ENCODE results near the gene RAB11FIP4.

The RAB11FIP4 gene

DNA sequence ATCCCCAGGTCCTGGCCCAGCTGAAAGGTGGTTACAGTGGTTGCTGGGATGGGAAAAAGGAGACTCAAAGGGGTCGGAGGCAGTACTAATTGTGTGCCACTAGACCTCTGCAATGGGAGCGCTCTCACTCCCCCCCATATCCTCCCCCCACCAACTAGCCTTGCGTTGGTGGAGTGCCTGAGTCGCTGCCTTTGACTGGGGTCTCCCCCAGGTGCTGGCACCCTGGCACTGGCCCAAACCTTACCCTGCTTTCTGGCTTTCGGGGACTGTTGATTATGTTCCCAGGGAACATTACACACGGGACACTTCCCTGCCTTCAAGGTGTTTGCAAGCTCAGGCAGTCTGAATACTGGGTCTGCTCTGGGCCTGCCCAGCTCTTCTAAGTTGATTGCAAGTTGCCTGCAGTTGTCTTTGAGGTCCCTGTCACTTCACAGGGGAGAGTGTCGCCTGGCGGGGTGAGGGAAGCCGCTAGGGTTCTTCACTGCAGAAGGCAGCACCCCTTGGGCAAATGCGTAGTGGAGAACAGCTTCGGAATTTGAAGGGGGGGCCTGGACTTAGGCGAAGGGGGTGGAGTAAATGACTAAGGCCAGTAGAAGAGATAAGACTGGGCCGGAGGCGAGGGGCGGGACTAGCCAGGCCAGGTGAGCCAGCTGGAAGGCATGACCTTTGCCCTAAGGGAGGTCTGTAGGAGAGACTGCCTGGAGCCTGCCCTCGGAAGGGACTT, 98.0 kb downstream of the RAB11FIP4 start:
- Histone ChIP-seq H3K27ac (ENCODE audit: insufficient read depth, low read length, poor library complexity, severe bottlenecking) (peak overlapping the region; percentile 85), H3K4me3 (ENCODE audit: insufficient read depth, low read depth, low read length, poor library complexity, severe bottlenecking) (peak overlapping the region; percentile 75), H3K36me3 (ENCODE audit: control insufficient read depth, insufficient read depth, low read length) (no peaks in the 10 kb centered on the region), H3K9me3 (ENCODE audit: control insufficient read depth, low read length) (no peaks in the 10 kb centered on the region), H3K4me1 (ENCODE audit: control insufficient read depth, insufficient read depth, low read length, poor library complexity, severe bottlenecking) (peaks cover 65% of the 10 kb centered on the region), H3K27me3 (replicated peaks; ENCODE audit: control insufficient read depth, insufficient read depth, low read length, poor library complexity, severe bottlenecking) (no peaks in the 10 kb centered on the region)
- DNase-seq: no peak

DNA sequence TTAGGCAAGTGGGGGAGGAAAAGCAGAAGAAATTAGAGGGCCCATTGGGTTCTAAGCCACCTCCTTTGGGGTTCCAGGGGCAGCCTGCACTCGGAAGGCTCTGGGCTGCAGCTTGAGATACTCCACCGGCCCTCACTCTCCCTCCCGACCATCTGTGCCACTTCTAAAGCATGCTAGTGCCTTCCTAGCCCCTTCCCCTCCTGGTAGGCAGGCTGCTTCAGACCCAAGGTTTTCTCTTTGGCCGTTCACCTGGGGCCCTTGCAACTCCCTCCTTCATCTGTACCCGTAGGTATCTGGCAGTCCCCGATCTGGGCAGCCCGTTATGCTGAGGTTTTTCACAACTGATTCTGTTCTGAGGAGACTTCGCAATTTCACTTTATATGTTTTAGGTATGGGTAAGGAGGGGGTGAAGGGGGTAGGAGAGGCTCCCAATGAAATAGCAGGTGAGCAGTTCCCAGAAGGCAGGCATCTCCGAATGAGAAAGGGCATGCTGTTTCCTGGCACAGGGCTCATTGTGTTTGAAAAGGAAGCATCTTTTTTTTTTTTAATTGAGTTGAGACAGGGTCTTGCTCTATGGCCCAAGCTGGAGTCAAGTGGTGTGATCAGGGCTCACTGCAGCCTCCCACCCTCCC, 98.7 kb downstream of the RAB11FIP4 start:
- peaks cover 72% of the 10 kb centered on the region for H3K4me1 ChIP-seq (ENCODE audit: control insufficient read depth, insufficient read depth, low read length, poor library complexity, severe bottlenecking)
- no peaks in the 10 kb centered on the region for H3K36me3 ChIP-seq (ENCODE audit: control insufficient read depth, insufficient read depth, low read length)
- peak overlapping the region; percentile 85 for H3K27ac ChIP-seq (ENCODE audit: insufficient read depth, low read length, poor library complexity, severe bottlenecking)
- H3K4me3 ChIP-seq (ENCODE audit: insufficient read depth, low read depth, low read length, poor library complexity, severe bottlenecking): no peak overlapping the region
- no peaks in the 10 kb centered on the region for H3K9me3 ChIP-seq (ENCODE audit: control insufficient read depth, low read length)
- H3K27me3 ChIP-seq (replicated peaks; ENCODE audit: control insufficient read depth, insufficient read depth, low read length, poor library complexity, severe bottlenecking): no peaks in the 10 kb centered on the region
- DNase-seq: no peak

DNA sequence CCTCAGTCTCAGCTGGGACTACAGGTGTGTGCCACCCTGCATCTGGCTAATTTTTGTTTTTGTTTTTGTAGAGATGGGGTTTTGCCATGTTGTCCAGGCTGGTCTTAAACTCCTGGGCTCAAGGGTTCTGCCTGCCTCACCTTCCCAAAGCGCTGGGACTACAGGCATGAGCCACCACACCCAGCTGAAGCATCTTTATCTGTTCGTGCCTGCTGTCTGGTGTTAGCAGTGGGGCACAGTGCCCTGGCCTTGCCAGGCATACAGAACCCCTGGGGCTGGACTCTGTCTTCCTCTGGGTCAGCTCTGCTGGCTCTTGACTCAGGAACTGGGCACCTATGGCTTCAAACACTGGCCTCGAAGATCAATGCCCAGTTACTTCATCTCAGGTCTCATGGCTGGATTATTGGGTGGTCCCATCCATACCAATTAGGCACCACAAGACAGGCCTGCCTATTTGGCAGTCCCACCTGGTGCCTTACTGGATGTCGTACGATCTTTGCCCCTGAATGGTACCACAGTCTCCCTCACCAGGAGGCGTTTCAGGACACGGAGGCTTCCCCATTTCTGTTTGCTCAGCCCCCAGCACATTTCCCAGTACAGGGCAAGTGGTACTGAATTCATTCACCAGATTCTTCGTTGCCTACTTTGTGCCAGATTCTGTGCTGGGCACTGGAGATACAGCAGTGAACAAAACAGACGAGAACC, 99.3 kb downstream of the RAB11FIP4 start:
- Histone ChIP-seq H3K27ac (ENCODE audit: insufficient read depth, low read length, poor library complexity, severe bottlenecking) (peak overlapping the region; percentile 85), H3K4me3 (ENCODE audit: insufficient read depth, low read depth, low read length, poor library complexity, severe bottlenecking) (no peak overlapping the region), H3K36me3 (ENCODE audit: control insufficient read depth, insufficient read depth, low read length) (no peaks in the 10 kb centered on the region), H3K27me3 (replicated peaks; ENCODE audit: control insufficient read depth, insufficient read depth, low read length, poor library complexity, severe bottlenecking) (no peaks in the 10 kb centered on the region), H3K9me3 (ENCODE audit: control insufficient read depth, low read length) (no peaks in the 10 kb centered on the region), H3K4me1 (ENCODE audit: control insufficient read depth, insufficient read depth, low read length, poor library complexity, severe bottlenecking) (peaks cover 79% of the 10 kb centered on the region)
- DNase-seq: no peak

DNA sequence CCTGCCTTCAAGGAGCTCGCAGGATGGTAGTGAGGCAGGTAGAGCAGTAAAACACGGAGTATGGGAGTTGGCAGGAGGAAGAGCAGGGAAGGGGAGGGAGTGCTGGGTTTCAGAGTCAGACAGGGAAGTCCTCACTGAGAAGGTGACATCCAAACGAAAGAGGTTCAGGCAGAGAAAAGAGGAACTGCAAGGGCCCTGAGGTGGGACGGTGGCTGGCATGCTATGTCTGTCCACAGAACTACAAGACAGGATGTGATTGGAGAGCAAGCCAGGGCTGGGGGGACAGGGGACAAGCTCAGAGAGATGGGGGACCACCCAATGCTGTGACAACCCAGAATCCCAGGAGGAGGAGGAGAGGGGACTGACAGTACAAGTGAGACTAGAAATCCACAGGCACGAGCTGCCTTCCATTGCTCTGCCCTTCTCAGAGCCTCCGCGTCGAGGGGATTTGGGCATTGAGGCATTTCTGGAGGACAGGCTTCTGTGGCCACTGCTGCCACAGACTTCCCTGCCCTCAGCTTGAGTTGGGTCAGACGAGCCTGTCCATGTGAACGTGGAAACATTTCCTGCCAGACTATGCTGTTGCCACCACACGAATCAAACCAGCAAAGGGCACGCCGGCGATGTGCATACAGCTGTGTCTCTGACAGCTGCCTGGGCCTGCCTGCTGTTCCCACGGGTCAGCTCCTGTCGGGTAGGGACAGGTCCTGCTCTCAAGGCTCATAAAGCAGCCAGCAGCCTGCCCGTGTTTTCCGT, 100.1 kb downstream of the RAB11FIP4 start:
- Histone ChIP-seq H3K27me3 (replicated peaks; ENCODE audit: control insufficient read depth, insufficient read depth, low read length, poor library complexity, severe bottlenecking) (no peaks in the 10 kb centered on the region), H3K4me3 (ENCODE audit: insufficient read depth, low read depth, low read length, poor library complexity, severe bottlenecking) (no peak overlapping the region), H3K36me3 (ENCODE audit: control insufficient read depth, insufficient read depth, low read length) (no peaks in the 10 kb centered on the region), H3K9me3 (ENCODE audit: control insufficient read depth, low read length) (no peaks in the 10 kb centered on the region), H3K27ac (ENCODE audit: insufficient read depth, low read length, poor library complexity, severe bottlenecking) (peak overlapping the region; percentile 85), H3K4me1 (ENCODE audit: control insufficient read depth, insufficient read depth, low read length, poor library complexity, severe bottlenecking) (peaks cover 86% of the 10 kb centered on the region)
- no peak for DNase-seq

GRCh38 chr17:31492206-31492605, 100.7 kb downstream of the RAB11FIP4 start:
- no peaks in the 10 kb centered on the region for H3K36me3 ChIP-seq (ENCODE audit: control insufficient read depth, insufficient read depth, low read length)
- no peak for DNase-seq
- peaks cover 83% of the 10 kb centered on the region for H3K4me1 ChIP-seq (ENCODE audit: control insufficient read depth, insufficient read depth, low read length, poor library complexity, severe bottlenecking)
- H3K27ac ChIP-seq (ENCODE audit: insufficient read depth, low read length, poor library complexity, severe bottlenecking): peak overlapping the region; percentile 85
- H3K9me3 ChIP-seq (ENCODE audit: control insufficient read depth, low read length): no peaks in the 10 kb centered on the region
- H3K4me3 ChIP-seq (ENCODE audit: insufficient read depth, low read depth, low read length, poor library complexity, severe bottlenecking): no peak overlapping the region
- no peaks in the 10 kb centered on the region for H3K27me3 ChIP-seq (replicated peaks; ENCODE audit: control insufficient read depth, insufficient read depth, low read length, poor library complexity, severe bottlenecking)

GRCh38 chr17:31492880-31493655, 101.6 kb downstream of the RAB11FIP4 start:
- H3K4me1 ChIP-seq (ENCODE audit: control insufficient read depth, insufficient read depth, low read length, poor library complexity, severe bottlenecking): peaks cover 85% of the 10 kb centered on the region
- H3K27ac ChIP-seq (ENCODE audit: insufficient read depth, low read length, poor library complexity, severe bottlenecking): peak overlapping the region; percentile 85
- DNase-seq: peak; percentile 19 to 45 (median 33)

DNA sequence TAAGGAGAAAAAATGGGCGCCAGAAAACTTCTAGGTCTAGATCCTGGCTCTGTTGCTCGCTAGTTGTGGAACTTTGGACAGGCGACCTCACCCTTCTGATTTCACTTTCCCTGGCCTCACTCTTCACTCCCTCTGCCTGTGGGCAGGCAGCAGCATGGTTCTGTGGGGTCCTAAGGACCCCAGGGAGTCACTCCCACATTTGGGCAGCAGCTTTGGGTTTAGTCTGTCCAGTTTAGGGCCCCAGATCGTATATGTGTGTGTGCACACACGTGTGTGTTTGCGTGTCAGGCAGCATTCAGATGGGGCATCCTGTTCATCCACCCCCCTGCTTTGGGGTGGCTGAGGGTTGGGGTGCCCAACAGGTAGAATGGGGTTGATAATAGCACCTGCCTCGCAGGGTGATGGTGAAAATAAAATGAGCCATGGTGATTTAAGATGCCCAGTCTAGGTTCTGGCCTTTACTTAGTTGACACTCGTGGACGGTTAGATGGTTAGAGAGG, 102.2 kb downstream of the RAB11FIP4 start:
- Histone ChIP-seq H3K4me1 (ENCODE audit: control insufficient read depth, insufficient read depth, low read length, poor library complexity, severe bottlenecking) (peaks cover 82% of the 10 kb centered on the region), H3K4me3 (ENCODE audit: insufficient read depth, low read depth, low read length, poor library complexity, severe bottlenecking) (no peak overlapping the region), H3K27ac (ENCODE audit: insufficient read depth, low read length, poor library complexity, severe bottlenecking) (peak overlapping the region; percentile 85), H3K9me3 (ENCODE audit: control insufficient read depth, low read length) (no peaks in the 10 kb centered on the region), H3K27me3 (replicated peaks; ENCODE audit: control insufficient read depth, insufficient read depth, low read length, poor library complexity, severe bottlenecking) (no peaks in the 10 kb centered on the region), H3K36me3 (ENCODE audit: control insufficient read depth, insufficient read depth, low read length) (no peaks in the 10 kb centered on the region)
- DNase-seq: no peak

More at GRCh38 chr17:31492880-31493655, 101.6 kb downstream of the RAB11FIP4 start:
- H3K9me3 ChIP-seq (ENCODE audit: control insufficient read depth, low read length): no peaks in the 10 kb centered on the region
- no peaks in the 10 kb centered on the region for H3K27me3 ChIP-seq (replicated peaks; ENCODE audit: control insufficient read depth, insufficient read depth, low read length, poor library complexity, severe bottlenecking)
- H3K36me3 ChIP-seq (ENCODE audit: control insufficient read depth, insufficient read depth, low read length): no peaks in the 10 kb centered on the region
- no peak overlapping the region for H3K4me3 ChIP-seq (ENCODE audit: insufficient read depth, low read depth, low read length, poor library complexity, severe bottlenecking)

- Histone ChIP-seq H3K4me3 (ENCODE audit: insufficient read depth, low read depth, low read length, poor library complexity, severe bottlenecking) (no peak overlapping the region), H3K27me3 (replicated peaks; ENCODE audit: control insufficient read depth, insufficient read depth, low read length, poor library complexity, severe bottlenecking) (no peaks in the 10 kb centered on the region), H3K4me1 (ENCODE audit: control insufficient read depth, insufficient read depth, low read length, poor library complexity, severe bottlenecking) (peaks cover 75% of the 10 kb centered on the region), H3K27ac (ENCODE audit: insufficient read depth, low read length, poor library complexity, severe bottlenecking) (peak overlapping the region; percentile 85), H3K36me3 (ENCODE audit: control insufficient read depth, insufficient read depth, low read length) (no peaks in the 10 kb centered on the region), H3K9me3 (ENCODE audit: control insufficient read depth, low read length) (no peaks in the 10 kb centered on the region)
- peak; percentile 36 to 56 (median 38) for DNase-seq
Measured at GRCh38 chr17:31494259-31495021, 103.0 kb downstream of the RAB11FIP4 start.

Data from effector memory CD4-positive, alpha-beta T cell (primary cell).